GM19324 (cell line): Measurements from ENCODE around the gene THSD4.
"Not testable (repeated sequence)": the region's sequence is repeated elsewhere in the genome, so short reads cannot be mapped to it uniquely, and the experiment has no call there.

ENCODE experiments used
- ATAC-seq: cut with Tn5 transposase; IDR thresholded peaks from one replicate; pipeline ENCODE4 v1.9.1; 2021; ENCODE audit warnings: mild to moderate bottlenecking, moderate library complexity; ENCODE audit not compliant: unreplicated experiment, low FRiP score

Gene THSD4

DNA sequence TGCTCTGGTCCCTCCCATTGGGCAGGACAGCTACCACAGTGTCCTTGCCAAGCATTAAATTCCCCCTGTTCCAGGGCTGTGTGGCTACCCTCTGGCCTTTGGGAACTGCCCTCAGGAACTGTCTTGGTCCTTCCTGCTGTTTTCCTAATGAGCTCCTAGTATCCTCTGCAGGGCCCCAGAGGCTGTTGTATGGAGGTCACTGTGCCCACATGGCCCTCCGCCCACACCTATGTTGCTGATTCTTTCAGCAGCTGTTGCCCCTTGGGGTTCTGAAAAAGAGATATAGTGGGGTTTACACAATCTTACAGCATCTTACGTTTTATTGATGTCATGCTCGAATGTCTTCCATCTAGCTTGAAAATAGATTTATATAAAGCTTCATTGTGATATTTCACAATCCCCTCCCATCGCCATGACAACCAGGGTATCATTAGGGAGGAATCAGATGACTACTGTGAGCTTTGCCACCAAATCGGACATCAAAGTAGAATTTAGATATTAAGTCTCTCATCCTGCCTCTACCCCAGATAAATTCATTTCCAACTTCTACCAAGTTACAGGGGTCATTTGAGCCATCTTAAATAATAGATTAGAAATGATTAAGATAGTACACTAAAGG lies 598.0 kb downstream of the THSD4 start:
- no peak for ATAC-seq

DNA sequence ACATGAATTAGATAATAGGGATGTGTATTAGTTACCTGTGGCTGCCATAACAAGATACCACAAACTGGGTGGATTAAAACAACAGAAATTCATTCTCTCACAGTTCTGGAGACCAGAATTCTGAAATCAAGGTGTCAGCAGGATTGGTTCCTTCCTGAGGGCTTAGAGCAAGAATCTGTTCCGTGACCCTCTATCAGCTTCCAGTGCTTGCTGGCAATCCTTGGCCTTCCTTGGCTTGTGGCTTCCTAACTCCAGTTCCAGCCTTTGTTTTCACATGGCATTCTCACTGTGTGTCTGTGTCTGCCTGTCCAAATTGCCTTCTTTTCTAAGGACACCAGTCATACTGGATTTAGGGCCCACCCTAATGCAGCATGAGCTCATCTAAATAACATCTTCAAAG lies 600.6 kb downstream of the THSD4 start:
- no peak for ATAC-seq

DNA sequence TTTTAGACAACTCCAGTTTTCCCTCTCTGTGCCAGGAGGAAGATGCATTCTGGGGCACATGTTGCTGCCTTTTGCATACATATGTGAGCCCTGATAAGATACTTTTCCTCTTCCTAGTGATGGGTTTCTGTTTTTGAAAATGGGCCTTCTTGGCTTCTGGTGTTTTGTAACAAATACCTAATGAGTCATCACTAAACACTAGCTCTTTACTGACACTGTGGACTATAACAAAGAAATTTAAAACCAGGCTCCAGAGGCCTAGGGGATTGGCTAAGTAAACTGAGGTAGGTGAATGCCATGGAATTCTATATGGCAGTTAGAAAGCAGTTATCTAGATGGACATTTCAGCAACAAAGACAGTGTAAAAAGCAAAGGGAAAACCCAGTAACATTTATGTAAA lies 601.7 kb downstream of the THSD4 start:
- no peak for ATAC-seq

DNA sequence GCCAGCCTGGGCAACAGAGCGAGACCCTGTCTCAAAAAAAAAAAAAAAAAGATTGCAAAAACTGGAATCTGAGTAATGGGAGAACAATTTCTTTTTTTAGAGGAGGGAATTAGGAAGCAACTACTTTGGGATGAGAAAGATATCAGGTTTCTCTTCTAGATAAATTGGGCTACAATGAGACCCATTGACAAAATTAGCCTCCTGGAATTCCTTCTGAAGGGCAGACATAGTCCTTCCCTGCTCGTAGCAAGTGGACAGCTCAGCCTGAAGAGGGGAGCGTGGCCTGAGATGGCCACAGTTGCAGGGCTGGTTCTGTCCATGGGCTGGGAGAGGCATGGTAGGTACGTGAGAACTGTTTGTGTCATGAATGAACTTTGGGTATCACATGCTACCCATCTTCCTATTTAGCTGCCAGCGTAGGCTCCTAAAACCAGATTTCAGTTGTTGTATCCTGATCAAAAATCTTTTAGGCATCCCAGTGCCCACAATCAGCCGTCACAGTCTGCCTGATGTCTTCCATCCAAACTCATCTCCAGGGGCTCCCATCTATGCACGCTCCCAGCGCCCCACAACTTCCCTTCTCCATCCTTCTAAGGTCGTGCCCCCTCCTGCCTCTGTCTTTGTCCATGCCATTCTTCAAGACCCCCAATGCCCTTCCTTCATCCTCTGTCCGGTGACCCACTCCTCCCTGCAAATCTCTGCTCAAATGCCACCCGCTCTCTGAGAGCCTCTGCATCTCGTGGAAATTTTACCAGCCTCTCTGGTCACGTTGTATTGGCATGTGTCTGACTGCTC lies 603.0 kb downstream of the THSD4 start:
- ATAC-seq: no peak

DNA sequence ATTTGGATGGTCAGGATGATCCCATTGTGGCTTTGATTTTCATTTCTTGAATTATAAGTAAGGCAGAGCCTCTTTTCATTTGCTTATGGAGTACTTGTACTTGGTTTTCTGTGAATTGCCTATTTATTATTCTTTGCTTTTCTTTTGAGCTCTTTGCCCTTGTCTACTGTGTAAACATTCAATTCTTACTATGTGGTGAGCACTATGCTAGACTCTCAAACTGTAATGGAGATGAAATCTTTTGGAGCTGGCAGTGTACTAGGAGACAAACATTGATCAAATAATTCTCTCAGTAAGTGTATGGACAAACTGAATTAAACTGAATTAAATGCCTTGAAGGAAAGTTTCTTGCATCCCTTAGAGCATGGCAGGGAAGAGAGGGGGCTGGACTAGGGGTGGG lies 608.1 kb downstream of the THSD4 start:
- no peak for ATAC-seq

DNA sequence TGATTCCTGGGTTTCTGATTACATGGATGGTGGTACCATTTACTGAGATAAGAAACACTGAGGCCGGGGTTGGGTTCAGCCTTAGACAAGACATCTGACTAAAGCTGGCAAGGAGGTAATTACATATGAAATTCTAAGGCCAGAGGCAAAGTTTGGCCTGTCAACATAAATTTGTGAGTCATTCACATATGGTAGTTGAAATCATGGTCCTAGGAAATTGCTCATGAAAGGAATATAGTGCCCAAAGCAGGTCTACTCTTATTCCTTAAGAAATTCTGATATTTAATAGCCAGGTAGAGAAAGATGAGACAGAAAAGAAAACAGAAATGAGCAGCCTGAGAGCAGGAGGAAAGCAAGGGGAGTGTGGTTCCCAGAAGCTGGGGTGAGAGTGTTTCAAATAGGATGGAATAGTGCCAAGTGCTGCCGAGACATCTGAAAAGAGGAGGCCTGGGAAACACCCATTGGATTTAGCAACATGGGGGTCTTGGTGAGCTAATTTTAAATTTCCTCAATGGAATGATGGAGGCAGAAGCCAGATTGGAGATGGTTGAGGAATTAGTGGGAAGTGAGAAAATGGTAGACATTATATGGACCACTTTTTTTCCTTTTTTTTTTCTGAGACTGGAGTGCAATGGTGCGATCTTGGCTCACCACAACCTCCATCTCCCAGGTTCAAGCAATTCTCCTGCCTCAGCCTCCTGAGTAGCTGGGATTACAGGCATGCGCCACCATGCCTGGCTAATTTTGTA lies 610.1 kb downstream of the THSD4 start:
- not testable (repeated sequence) for ATAC-seq

DNA sequence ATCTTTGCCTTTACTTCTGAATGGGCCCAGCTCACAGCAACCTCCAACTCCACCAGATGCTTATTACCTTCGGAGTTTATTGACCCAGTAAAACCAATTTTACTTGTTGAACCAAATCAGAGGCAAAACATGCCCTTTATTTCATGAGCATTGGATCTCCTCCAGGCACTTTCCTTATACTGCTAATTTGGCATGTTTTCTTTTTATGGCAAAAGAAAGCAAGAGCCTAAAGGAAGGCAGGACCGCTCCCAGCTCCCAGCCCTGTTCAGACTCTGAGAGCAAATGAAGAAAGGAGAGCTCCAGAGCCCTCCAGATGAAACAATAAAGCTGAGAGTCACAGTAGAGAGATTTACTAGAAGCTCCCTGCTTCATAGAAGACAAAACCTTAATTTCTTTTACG lies 613.6 kb downstream of the THSD4 start:
- no peak for ATAC-seq

DNA sequence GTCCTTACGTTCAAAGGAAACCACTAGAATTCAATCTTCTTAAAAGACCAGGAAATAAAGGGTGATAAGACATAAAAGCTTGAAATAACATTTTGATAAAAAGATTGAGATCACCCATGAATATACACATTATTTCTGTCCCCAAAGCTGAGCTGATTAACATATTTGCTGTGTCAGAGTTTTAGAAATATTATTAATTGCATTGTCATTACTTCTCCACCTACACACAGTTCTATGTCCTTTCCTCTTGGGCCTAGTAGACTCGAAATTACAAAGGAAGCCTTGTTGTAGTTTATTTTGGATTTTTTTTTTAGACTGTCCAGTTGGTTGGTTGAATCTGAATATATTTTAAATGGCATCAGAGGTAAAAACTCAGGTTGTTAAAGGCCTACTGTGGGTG lies 614.0 kb downstream of the THSD4 start:
- ATAC-seq: no peak

DNA sequence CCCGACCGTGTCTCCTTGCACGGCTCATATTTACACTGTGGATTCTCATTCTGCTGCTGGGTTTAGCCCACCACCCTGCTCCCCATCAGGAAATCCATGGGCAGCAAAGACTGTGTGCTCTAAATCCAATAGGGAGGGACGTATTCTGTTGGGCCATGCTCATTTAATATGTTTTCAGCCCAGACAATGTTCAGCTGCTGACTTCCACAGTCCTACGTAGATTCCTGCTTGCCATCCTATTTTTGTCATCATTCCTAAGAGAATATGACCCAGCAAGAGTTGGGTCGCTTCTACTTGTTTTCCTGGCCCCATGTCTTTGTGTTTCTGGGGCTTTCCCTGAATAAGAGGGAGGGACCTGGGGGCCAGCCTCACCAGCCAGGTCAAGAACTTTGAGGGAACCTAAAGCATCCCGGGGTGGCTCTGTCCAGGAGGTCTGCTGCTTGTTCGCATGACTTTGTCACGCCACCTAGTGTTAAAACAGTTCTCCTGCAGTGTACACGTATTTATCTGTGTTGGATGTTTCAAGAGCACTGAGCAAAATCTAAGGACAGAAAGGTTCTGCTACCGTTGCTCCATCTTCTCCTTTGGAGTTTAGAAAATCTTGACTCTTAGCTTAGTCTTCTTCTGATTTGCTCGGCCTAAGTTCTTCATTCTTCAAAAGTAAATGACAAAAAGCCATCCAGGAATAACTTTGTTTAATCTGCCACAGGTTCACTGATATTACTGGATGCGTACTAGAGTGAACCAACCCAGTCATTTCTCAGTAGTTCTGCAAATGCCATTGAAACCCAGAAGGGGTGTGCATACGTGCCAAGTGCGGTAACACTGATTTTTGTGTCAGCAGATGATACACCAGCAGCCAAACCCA lies 615.2 kb downstream of the THSD4 start:
- ATAC-seq: no peak

DNA sequence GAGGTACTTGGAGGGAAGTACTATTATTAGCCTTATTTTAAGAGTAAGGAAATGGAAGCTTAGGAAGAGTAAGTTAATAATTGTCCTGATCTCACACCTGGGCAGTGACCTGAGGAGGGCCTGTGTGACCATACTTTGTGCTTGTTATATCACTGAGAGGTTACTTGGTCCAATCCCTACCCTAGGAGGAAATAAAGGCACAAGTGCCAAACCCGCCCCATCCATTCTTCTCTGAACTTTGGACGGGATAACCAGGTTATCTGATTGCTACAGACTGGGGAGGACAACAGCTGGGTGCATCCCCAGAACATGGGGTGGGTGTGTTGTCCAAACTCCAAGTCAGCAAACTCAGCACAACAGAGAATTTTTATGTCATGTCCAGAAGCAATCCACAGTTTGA lies 617.4 kb downstream of the THSD4 start:
- no peak for ATAC-seq

DNA sequence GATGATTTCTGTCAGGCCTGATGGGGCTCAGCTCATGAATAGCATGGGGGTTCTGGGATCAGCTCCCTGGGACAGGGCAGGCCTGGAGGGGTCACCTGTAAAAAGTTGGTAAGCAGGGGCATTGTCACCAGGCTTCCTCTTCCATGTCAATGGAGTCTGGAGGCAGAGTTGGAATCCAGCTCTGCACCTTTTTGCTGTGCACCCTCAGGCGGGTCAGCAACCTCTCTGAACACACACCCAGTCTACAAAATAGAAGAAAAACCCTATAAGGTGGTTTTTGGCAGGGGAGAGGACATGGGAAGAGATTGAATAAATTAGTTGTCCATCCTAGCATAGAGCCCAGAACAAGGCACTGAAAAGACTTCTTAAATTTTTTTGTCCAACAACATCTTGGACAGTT lies 617.9 kb downstream of the THSD4 start:
- ATAC-seq: no peak

DNA sequence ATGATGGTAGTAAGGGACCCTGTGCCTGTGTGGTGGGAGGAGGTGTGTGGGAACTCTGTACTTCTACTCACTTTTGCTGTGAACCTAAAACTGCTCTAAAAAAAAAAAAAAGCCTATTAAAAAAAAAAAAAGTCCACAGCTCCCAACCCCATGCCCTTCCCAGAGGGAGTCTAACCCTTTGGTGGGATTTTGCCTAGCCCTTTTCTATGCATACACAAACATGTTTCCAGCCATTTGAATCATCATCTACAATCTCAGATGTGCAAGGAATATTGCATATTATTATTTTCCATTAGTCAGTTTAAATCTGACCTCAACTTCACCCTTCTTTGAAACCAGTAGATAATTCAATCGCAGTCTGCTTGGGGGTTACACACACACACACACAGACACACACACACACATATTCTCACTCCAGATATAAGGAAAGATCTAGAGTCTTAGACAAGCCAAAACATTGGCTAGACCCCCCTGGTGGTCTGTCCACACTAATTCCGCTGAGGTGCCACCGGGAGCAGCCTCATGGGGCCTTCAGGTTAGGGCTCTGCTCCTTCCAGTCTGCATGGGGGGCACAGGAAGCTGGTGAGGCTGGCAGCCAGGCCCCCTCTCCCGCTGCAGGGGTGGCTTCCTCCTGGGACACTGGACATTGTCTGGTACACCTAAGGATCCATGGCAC lies 619.6 kb downstream of the THSD4 start:
- no peak for ATAC-seq

DNA sequence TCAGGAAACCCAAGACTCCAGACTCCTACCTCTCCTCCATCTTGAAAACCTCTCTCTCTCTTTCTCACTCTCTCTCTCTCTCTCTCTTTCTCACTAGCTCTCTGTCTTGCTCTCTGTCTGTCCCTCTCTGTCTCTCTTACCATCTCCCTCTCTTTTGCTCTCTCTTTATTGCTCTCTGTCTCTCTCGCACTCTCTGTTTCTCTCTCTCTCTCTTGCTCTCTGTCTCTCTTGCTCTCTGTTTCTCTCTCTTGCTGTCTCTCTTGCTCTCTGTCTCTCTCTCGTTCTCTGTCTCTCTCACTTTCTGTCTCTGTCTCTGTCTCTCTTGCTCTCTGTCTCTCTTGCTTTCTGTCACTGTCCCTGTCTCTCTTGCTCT lies 620.1 kb downstream of the THSD4 start:
- no peak for ATAC-seq

DNA sequence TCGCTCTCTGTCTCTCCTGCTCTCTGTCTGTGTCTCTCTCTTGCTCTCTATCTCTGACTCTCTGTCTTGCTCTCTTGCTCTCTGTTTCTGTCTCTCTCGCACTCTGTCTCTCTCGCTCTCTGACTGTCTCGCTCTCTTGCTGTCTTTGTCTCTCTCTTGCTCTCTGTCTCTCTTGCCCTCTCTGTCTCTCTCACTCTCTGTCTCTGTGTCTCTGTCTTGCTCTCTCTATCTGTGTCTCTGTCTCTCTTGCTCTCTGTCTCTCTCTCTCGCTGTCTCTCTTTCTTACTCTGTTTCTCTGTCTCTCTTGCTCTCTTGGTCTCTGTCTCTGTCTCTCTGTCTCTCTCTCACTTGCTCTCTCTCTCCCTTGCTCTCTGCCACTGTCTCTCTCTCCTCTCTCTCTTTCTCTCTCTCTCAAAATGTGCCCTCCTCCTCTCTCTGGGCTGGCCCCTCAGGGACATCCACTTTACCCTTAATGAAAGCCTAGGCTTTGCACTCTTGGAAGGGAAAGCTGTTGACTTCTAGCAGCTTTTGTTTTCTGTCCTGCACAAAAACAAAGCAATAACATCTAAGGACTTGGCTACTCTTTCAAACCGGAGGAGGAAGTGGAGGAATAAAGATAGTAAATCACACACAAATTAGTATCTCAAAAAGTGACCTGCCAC lies 621.1 kb downstream of the THSD4 start:
- ATAC-seq: no peak

DNA sequence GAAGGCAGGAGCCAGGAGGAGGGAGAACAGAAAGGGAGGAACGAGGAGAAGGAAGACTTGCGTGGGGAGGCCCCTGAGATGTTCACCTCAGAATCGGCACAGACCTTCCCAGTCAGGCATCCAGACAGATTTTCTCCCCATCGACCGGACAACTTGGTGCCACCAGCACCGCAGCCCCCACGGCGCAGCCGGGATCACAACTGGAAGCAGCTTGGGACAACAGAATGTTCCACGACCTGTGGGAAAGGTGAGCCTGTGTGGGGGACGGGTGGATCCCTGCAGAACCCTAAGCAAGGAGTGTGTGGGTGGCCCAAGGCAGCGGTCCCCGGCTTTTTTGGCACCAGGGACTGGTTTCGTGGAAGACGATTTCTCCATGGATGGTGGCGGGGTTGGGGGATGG lies 622.5 kb downstream of the THSD4 start:
- no peak for ATAC-seq

DNA sequence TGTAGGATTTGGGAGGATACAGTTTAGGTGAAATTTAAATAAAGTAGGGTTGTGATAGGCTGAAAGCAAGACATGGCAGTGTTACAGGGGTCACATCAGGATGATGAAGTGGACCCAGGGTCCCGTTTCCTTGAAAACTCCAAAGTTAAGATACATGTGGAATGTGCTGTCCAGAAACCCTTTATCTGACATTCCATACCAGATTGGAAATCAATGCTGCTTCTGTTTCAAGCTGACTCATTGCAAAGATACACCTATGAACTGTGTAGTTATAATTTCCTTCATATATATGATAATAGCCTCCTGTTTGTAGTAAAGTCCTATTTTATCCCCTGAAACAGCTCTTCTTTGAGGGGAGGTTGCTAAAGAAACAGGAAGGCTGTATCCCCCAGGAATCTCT lies 624.1 kb downstream of the THSD4 start:
- ATAC-seq: no peak

DNA sequence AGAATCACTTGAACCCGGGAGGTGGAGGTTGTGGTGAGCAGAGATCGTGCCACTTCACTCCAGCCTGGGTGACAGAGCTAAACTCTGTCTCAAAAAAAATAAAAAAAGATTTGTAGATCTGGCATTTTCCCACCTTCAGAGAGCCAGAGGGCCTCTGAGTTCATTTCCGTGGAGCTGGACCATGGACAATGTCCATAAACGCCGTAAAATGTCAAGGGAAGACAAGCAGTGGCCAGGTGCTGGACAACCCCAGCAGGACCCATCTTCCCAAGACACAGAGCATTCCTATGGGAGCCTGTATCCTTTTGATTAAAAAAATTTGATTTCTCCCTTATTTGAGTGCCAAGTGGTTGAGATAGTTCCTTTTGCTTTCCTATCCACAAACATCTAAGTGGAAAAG lies 627.7 kb downstream of the THSD4 start:
- ATAC-seq: no peak

DNA sequence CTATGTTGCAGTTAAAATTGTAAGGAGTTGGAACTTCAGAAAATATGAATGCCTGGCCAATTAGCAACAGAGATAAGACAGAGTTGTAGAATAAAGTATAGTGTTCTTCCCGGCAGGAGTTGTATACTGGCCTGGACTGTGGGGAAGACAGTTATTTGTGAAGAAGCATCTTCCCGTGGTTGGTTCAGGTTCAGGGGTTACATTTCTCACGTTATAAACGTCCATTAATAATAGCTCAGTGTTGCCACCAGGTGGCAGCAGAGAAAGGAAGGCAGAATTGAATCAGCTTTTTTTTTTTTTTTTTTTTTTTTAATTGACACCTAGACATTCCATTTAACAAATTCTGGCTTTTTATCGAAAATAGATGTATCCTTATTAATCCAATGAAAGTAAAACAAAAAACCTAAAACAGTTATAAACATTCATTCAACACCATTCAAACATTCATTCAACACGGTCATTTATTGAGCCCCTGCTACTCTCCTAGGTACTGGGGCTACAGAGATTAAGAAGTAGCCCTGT lies 628.7 kb downstream of the THSD4 start:
- no peak for ATAC-seq

DNA sequence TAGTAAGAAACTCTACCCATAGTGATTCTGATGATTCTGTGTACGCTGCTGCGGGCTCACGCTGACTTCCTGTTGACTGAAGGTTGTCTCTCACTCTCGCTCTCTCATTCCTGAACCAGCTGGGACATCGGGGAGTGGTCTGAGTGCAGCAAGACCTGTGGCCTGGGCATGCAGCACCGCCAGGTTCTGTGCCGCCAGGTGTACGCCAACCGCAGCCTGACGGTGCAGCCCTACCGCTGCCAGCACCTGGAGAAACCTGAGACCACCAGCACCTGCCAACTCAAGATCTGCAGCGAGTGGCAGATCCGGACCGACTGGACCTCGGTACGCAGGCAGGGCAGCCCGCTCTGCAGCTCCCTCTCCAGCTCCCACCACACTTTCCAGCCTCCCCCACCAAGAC lies 631.4 kb downstream of the THSD4 start:
- no peak for ATAC-seq
